Spleen (tissue), 11 donors: ENCODE results near the gene RND1. TPM values are rescaled to one million over a fixed set of nuclear protein-coding genes. Genes with fewer than 3 reads are reported as not detected.

Experiments used
- DNase-seq: peaks from one replicate; pipeline ENCODE4 v3.0.0-alpha.2; 2020
- H3K27ac ChIP-seq, 8 donors: fragments of 200-600 bp; sonication (generic) in 7 of 8; 1 replicate in 4 of 8; 2 replicates in 4 of 8; pipeline versions ENCODE4 v1.5.0 to v1.8.0; 2016 to 2021; ENCODE audit warnings: inconsistent platforms in 4 of 8, mild to moderate bottlenecking in 4 of 8, moderate library complexity in 1 of 8
- H3K27me3 ChIP-seq, 7 donors: fragments of 200-600 bp; sonication (generic) in 6 of 7; replicated peaks in 1 of 7; 1 replicate in 4 of 7; 2 replicates in 3 of 7; pipeline versions ENCODE4 v1.5.0 to v1.8.0; 2016 to 2021; ENCODE audit warnings: inconsistent platforms in 3 of 7, mild to moderate bottlenecking in 1 of 7
- H3K36me3 ChIP-seq, 6 donors: fragments of 200-600 bp; sonication (generic) in 5 of 6; 1 replicate in 4 of 6; 2 replicates in 2 of 6; pipeline versions ENCODE4 v1.5.0 to v1.8.0; 2016 to 2021; ENCODE audit warnings: inconsistent platforms in 2 of 6
- H3K4me1 ChIP-seq, 6 donors: fragments of 200-600 bp; sonication (generic) in 5 of 6; 1 replicate in 3 of 6; 2 replicates in 3 of 6; pipeline versions ENCODE4 v1.5.0 to v1.8.0; 2016 to 2021; ENCODE audit warnings: inconsistent platforms in 3 of 6
- H3K4me3 ChIP-seq, 8 donors: fragments of 200-600 bp; sonication (generic) in 7 of 8; 1 replicate in 4 of 8; 2 replicates in 4 of 8; pipeline versions ENCODE4 v1.5.0 to v1.8.0; 2016 to 2021; ENCODE audit warnings: inconsistent platforms in 4 of 8, mild to moderate bottlenecking in 4 of 8, moderate library complexity in 2 of 8
- H3K9me3 ChIP-seq, 8 donors: fragments of 200-600 bp; sonication (generic) in 7 of 8; 1 replicate in 4 of 8; 2 replicates in 4 of 8; pipeline versions ENCODE4 v1.5.0 to v1.8.0; 2016 to 2021; ENCODE audit warnings: inconsistent platforms in 4 of 8
- POLR2A ChIP-seq, 3 donors: fragments of 450-650 bp; IDR thresholded peaks; one replicate each; pipeline ENCODE4 v1.5.1; 2017; ENCODE audit warnings: antibody characterized with exemption in 3 of 3, mild to moderate bottlenecking in 1 of 3
- POLR2AphosphoS5 ChIP-seq, 3 donors: sonication (generic); formaldehyde crosslinking; IDR thresholded peaks; one replicate each; pipeline ENCODE4 v1.5.1; 2017; ENCODE audit warnings: antibody characterized with exemption in 3 of 3
- WGBS, 5 donors: extraction: QIAGEN DNeasy Blood & Tissue Kit in 3 of 5; methylation state at CpG; one replicate each; pipeline versions ENCODE4 v1.1.5 to v1.1.7; 2013 to 2018; 5-methylcytosine and 5-hydroxymethylcytosine counted together
- intact Hi-C: fragments of 100-400 bp; cut with DNase I; formaldehyde crosslinking; loops from one replicate; pipeline ENCODE4 v1.15.0; 2023; ENCODE audit warnings: low total_unique reads
- polyA plus RNA-seq, 3 donors: library from polyadenylated mRNA; stranded (reverse); fragments of 200-250 nt; gene quantifications; one replicate each; pipeline ENCODE4 v1.2.1, GENCODE V29; 2013
- total RNA-seq, 7 donors: library from RNA; depleted of rRNA in 3 of 7; stranded (reverse); fragments of >200 nt in 3 of 7; fragmentation: NEBNext Ultra II Directional in 4 of 7; extraction: Animal tissue kit (Norgen Biotek cat#: 25700) in 4 of 7; gene quantifications; one replicate each; pipeline versions ENCODE4 v1.1.0 to v1.2.1, GENCODE V29; 2016 to 2021
- TF ChIP-seq, protein P1 (sequence below), 11 experiments: fragments of 200-600 bp in 7 of 11; fragments of 450-650 bp in 4 of 11; sonication (generic) in 4 of 11; IDR thresholded peaks in 8 of 11; conservative IDR thresholded peaks in 3 of 11; 1 replicate in 7 of 11; 2 replicates in 4 of 11; pipeline versions ENCODE4 v1.4.0 to v1.8.0; 2016 to 2021; ENCODE audit warnings: antibody characterized with exemption in 11 of 11, inconsistent platforms in 4 of 11, mild to moderate bottlenecking in 1 of 11
- donor health status: healthy with polysubstance abuse.
- donor health status: DM: no; HTN: no; CAD: no; lungs with moderate emphysema.
- donor health status: DM: no; HTN: no; CAD: no.
- donor health status: Bipolar disorder and iron deficiency.
- donor health status: healthy.
- donor health status: DM: no; HTN: no; CAD: no.
- donor health status: DM: yes; HTN: yes; CAD: no.

The RND1 gene
- total and polyA plus RNA-seq, 10 donors: 0.65 to 3.0 (median 1.0) TPM

DNA sequence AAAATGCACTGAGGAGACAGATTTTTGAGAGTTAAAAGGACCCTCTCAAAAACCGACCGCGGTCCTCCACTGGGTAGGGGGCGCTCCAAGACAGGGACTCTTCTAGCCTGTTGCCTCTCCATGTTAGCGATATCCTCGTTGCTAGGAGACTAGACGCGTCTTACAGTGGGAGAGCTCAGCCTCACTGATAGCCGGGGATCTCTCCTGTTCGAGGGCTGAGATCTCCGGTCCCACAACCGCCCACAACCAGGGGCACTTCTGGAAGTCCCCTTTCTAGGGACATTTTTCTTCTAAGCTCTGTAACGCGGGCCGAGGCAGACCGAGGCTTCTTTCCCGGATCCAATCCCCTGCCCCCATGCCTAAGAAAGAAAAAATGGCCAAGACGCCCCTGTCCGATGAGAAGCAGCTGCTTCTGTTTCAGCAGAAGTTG is 38.3 kb upstream of the RND1 start:
- intact Hi-C loops: no loop called here
- H3K36me3 ChIP-seq: no peaks in the 10 kb centered on the region
- TF ChIP-seq, protein P1, sequence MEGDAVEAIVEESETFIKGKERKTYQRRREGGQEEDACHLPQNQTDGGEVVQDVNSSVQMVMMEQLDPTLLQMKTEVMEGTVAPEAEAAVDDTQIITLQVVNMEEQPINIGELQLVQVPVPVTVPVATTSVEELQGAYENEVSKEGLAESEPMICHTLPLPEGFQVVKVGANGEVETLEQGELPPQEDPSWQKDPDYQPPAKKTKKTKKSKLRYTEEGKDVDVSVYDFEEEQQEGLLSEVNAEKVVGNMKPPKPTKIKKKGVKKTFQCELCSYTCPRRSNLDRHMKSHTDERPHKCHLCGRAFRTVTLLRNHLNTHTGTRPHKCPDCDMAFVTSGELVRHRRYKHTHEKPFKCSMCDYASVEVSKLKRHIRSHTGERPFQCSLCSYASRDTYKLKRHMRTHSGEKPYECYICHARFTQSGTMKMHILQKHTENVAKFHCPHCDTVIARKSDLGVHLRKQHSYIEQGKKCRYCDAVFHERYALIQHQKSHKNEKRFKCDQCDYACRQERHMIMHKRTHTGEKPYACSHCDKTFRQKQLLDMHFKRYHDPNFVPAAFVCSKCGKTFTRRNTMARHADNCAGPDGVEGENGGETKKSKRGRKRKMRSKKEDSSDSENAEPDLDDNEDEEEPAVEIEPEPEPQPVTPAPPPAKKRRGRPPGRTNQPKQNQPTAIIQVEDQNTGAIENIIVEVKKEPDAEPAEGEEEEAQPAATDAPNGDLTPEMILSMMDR (IDR thresholded peaks at IDR 0.05 in 8 of 11, conservative IDR thresholded peaks at IDR 0.05 in 3 of 11): peak in 10 of 11 experiments; percentile 40 to 72 (median 60)
- no peak for TF ChIP-seq POLR2AphosphoS5 (IDR thresholded peaks at IDR 0.05)
- H3K4me1 ChIP-seq: peaks cover 0 to 18% (median 14%) of the 10 kb centered on the region in 6 donors
- WGBS, 5 donors: 0 to 1% (median 1%) methylated on average over 17 to 19 of the region's 19 CpGs
- peak overlapping the region; percentile 2 to 66 (median 36) for H3K4me3 ChIP-seq
- no peaks in the 10 kb centered on the region for H3K9me3 ChIP-seq
- H3K27me3 ChIP-seq: peaks cover 0 to 14% (median 0%) of the 10 kb centered on the region in 7 donors
- H3K27ac ChIP-seq: no peak overlapping the region
- DNase-seq: peak; percentile 88

DNA sequence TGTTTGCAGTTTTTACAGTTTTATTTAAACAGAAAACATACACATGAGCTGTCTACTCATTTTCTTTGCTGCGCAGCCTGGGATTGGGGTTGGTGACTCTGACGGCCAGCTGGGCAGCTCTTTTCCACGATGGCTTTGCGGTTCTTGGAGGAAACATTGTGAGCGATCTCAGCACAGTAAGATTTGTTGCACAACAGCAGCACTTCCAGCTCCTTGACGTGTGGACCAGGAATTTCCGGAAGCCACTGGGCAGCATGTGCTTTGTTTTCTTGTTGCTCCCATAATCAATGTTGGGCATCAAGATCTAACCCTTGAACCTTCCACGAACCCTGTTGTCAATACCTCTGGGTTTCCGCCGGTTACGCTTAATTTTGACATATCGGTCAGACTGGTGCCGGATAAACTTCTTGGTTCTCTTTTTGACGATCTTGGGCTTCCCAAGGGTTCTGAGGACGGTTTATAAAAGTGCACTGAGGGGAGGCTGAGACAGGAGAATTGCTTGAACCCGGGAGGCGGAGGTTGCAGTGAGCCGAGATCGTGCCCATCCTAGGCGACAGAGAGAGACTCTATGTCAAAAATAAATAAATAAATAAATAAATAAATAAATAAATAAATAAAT is 37.8 kb upstream of the RND1 start:
- H3K9me3 ChIP-seq: no peaks in the 10 kb centered on the region
- WGBS, 5 donors: 46 to 63% (median 48%) methylated on average over 20 of the region's 20 CpGs
- no peaks in the 10 kb centered on the region for H3K36me3 ChIP-seq
- H3K4me1 ChIP-seq: peaks cover 0 to 18% (median 14%) of the 10 kb centered on the region in 6 donors
- no peak overlapping the region for H3K27ac ChIP-seq
- intact Hi-C loops: no loop called here
- no peak for DNase-seq
- TF ChIP-seq POLR2A (IDR thresholded peaks at IDR 0.05): no peak
- TF ChIP-seq, protein P1 (IDR thresholded peaks at IDR 0.05 in 8 of 11, conservative IDR thresholded peaks at IDR 0.05 in 3 of 11): no peak
- no peak for TF ChIP-seq POLR2AphosphoS5 (IDR thresholded peaks at IDR 0.05)
- H3K27me3 ChIP-seq: peaks cover 0 to 17% (median 0%) of the 10 kb centered on the region in 7 donors
- peak overlapping the region in 7 of 8 donors; percentile 24 to 66 (median 36) for H3K4me3 ChIP-seq

DNA sequence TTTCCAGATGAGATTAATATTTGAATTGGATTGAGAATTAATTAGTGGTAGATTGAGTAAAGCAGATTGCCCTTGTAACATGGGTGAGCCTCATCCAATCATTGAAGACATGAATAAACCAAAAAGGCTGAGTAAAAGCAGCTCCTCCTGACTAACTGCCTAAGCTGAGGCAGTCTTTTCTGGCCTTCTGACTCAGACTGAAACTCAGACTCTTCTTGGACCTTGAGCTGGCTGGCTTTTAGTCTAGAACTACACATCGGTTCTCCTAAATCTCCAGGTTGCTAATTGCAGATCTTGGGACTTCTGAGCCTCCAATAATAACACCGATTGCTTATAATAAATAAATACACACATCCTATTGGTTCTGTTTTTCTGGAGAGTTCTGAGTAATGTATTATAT is 35.6 kb upstream of the RND1 start:
- TF ChIP-seq, protein P1 (IDR thresholded peaks at IDR 0.05 in 8 of 11, conservative IDR thresholded peaks at IDR 0.05 in 3 of 11): no peak
- TF ChIP-seq POLR2A (IDR thresholded peaks at IDR 0.05): no peak
- no peak for TF ChIP-seq POLR2AphosphoS5 (IDR thresholded peaks at IDR 0.05)
- 76 to 91% (median 78%) methylated on average over 2 of the region's 2 CpGs for WGBS, 5 donors
- intact Hi-C loops: no loop called here

DNA sequence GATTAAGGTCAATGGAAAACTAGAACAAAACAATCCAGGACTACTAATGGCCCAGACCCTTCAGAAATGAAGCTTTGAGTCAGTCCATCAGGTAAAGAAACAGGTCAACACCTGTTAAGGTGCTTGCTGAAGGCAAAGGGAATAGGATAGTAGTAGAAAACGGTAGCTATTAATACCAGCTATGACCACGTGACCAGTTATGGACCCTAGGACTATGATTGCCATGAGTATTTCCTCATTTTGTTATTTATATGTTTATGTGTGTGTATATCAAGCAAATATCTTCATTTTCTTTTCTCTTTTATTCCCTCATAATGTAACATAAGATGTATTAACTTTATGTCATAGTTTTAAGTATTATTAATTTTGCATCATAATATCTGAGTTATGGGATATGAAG is 34.0 kb upstream of the RND1 start:
- H3K27ac ChIP-seq: no peak overlapping the region
- peaks cover 0 to 19% (median 0%) of the 10 kb centered on the region in 7 donors for H3K27me3 ChIP-seq
- intact Hi-C loops: no loop called here
- no peak for DNase-seq
- H3K36me3 ChIP-seq: no peaks in the 10 kb centered on the region
- no peaks in the 10 kb centered on the region for H3K9me3 ChIP-seq
- 58 to 77% (median 70%) methylated on average over 2 of the region's 2 CpGs for WGBS, 5 donors
- TF ChIP-seq POLR2AphosphoS5 (IDR thresholded peaks at IDR 0.05): no peak
- no peak for TF ChIP-seq POLR2A (IDR thresholded peaks at IDR 0.05)
- TF ChIP-seq, protein P1 (IDR thresholded peaks at IDR 0.05 in 8 of 11, conservative IDR thresholded peaks at IDR 0.05 in 3 of 11): no peak
- peaks cover 0 to 18% (median 14%) of the 10 kb centered on the region in 6 donors for H3K4me1 ChIP-seq
- no peak overlapping the region for H3K4me3 ChIP-seq

More for the DNA sequence above, 35.6 kb upstream of the RND1 start:
- Histone ChIP-seq H3K4me3 (no peak overlapping the region), H3K9me3 (no peaks in the 10 kb centered on the region), H3K4me1 (peaks cover 0 to 18% (median 14%) of the 10 kb centered on the region in 6 donors), H3K27ac (no peak overlapping the region), H3K27me3 (peaks cover 0 to 14% (median 0%) of the 10 kb centered on the region in 7 donors), H3K36me3 (no peaks in the 10 kb centered on the region)
- DNase-seq: no peak
